Epithelial cell of proximal tubule (primary cell): ENCODE data around the gene FGF6. TPM values are rescaled to one million over a fixed set of nuclear protein-coding genes. Genes with fewer than 3 reads are reported as not detected.

Source experiments
- DNase-seq: peaks from one replicate; pipeline ENCODE4 v3.0.0-alpha.2; 2011; ENCODE audit warnings: low read depth
- H3K4me3 ChIP-seq: 2 replicates; pipeline ENCODE4 v1.5.1; 2011; ENCODE audit warnings: low read depth, mild to moderate bottlenecking, low read length
- total RNA-seq: library from RNA; depleted of rRNA; stranded (reverse); fragments of >200 nt; gene quantifications from 2 replicates; pipeline ENCODE4 v1.2.3, GENCODE V29; 2015
- TF ChIP-seq, protein P1 (sequence below): conservative IDR thresholded peaks from 2 replicates; pipeline ENCODE4 v1.5.1; 2012; ENCODE audit warnings: low read depth, mild to moderate bottlenecking, low read length

FGF6 gene
- total RNA-seq, 1 donor from 2014 or later, result not detected

GRCh38 chr12:4447151-4447550, 1.5 kb upstream of the FGF6 start:
- TF ChIP-seq, protein P1, sequence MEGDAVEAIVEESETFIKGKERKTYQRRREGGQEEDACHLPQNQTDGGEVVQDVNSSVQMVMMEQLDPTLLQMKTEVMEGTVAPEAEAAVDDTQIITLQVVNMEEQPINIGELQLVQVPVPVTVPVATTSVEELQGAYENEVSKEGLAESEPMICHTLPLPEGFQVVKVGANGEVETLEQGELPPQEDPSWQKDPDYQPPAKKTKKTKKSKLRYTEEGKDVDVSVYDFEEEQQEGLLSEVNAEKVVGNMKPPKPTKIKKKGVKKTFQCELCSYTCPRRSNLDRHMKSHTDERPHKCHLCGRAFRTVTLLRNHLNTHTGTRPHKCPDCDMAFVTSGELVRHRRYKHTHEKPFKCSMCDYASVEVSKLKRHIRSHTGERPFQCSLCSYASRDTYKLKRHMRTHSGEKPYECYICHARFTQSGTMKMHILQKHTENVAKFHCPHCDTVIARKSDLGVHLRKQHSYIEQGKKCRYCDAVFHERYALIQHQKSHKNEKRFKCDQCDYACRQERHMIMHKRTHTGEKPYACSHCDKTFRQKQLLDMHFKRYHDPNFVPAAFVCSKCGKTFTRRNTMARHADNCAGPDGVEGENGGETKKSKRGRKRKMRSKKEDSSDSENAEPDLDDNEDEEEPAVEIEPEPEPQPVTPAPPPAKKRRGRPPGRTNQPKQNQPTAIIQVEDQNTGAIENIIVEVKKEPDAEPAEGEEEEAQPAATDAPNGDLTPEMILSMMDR, result no peak
- H3K4me3 ChIP-seq, result no peak overlapping the region
- no peak for DNase-seq

GRCh38 chr12:4446335-4446734, 720 bp upstream of the FGF6 start:
- TF ChIP-seq, protein P1, result no peak
- DNase-seq, result no peak
- no peak overlapping the region for H3K4me3 ChIP-seq

DNA sequence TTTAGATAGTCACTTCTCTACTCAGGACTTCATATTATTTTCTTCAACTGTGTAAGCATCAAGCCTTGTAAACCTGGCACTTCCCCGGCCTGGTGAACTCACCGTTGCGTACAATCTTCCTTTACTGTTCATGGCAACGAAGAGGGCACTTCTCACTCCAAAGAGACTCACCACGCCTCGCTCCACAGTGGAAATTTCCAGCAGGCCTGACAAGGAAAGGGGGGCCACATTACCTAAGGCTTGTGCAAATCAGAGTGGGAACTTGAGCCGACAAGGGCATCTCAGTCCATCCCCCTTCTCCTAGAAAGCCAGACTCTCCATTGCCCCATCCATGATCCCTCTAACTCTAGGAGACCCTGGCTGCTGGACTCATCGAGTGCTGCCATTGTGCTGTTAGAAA, 1.6 kb downstream of the FGF6 start:
- DNase-seq, result no peak
- no peak overlapping the region for H3K4me3 ChIP-seq
- TF ChIP-seq, protein P1, result no peak

GRCh38 chr12:4443616-4444015, 2.0 kb downstream of the FGF6 start:
- H3K4me3 ChIP-seq, result no peak overlapping the region
- DNase-seq, result no peak
- TF ChIP-seq, protein P1, result no peak

- DNase-seq, result no peak
- TF ChIP-seq, protein P1, result no peak
- no peak overlapping the region for H3K4me3 ChIP-seq
Measured at GRCh38 chr12:4441355-4442335, 4.0 kb downstream of the FGF6 start.

- H3K4me3 ChIP-seq, result no peak overlapping the region
- no peak for DNase-seq
- TF ChIP-seq, protein P1, result no peak
Measured at GRCh38 chr12:4440187-4440941, 5.3 kb downstream of the FGF6 start.
